Neural progenitor cell (in vitro differentiated cells): Measurements from ENCODE around the gene SRBD1. TPM values are rescaled to one million over a fixed set of nuclear protein-coding genes. Genes with fewer than 3 reads are reported as not detected.

Experiments
- DNase-seq: peaks from one replicate; pipeline ENCODE4 v3.0.0-alpha.2; 2016; ENCODE audit warnings: low spot score
- H2AFZ ChIP-seq: fragments of 200-600 bp; sonication (generic); replicated peaks from 2 replicates; pipeline ENCODE4 v1.6.1; 2016; ENCODE audit warnings: antibody characterized with exemption
- H3F3A ChIP-seq: fragments of 200-600 bp; sonication (generic); 2 replicates; pipeline ENCODE4 v1.6.1; 2016; ENCODE audit warnings: antibody characterized with exemption, low read depth
- H3K27ac ChIP-seq: fragments of 200-600 bp; sonication (generic); 2 replicates; pipeline ENCODE4 v1.5.1; 2016; ENCODE audit warnings: mild to moderate bottlenecking
- H3K27me3 ChIP-seq: fragments of 200-600 bp; sonication (generic); 2 replicates; pipeline ENCODE4 v1.6.1; 2016; ENCODE audit warnings: mild to moderate bottlenecking, moderate library complexity
- H3K36me3 ChIP-seq: fragments of 200-600 bp; sonication (generic); 2 replicates; pipeline ENCODE4 v1.5.1; 2016
- H3K4me1 ChIP-seq: fragments of 200-600 bp; sonication (generic); 2 replicates; pipeline ENCODE4 v1.6.1; 2016; ENCODE audit warnings: mixed run types
- H3K4me2 ChIP-seq: fragments of 200-600 bp; sonication (generic); 2 replicates; pipeline ENCODE4 v1.6.1; 2016
- H3K4me3 ChIP-seq: fragments of 200-600 bp; sonication (generic); 2 replicates; pipeline ENCODE4 v1.5.1; 2016
- H3K79me2 ChIP-seq: fragments of 200-600 bp; sonication (generic); 2 replicates; pipeline ENCODE4 v1.6.1; 2016; ENCODE audit warnings: low read depth
- H3K9ac ChIP-seq: fragments of 200-600 bp; sonication (generic); 2 replicates; pipeline ENCODE4 v1.6.1; 2016
- H3K9me3 ChIP-seq: fragments of 200-600 bp; sonication (generic); 2 replicates; pipeline ENCODE4 v1.5.1; 2016; ENCODE audit warnings: low read depth
- H4K20me1 ChIP-seq: fragments of 200-600 bp; sonication (generic); 2 replicates; pipeline ENCODE4 v1.6.1; 2016; ENCODE audit warnings: low read depth
- H3K27ac Mint-ChIP-seq: 3 replicates; pipeline ENCODE4 v1.8.0; 2021; ENCODE audit warnings: mixed read lengths
- H3K27me3 Mint-ChIP-seq: 2 replicates; pipeline ENCODE4 v1.8.0; 2022; ENCODE audit warnings: low read depth, mild to moderate bottlenecking, inconsistent platforms, moderate library complexity, mixed read lengths; ENCODE audit not compliant: insufficient read depth
- H3K36me3 Mint-ChIP-seq: 3 replicates; pipeline ENCODE4 v1.8.0; 2021; ENCODE audit warnings: mixed read lengths
- H3K4me1 Mint-ChIP-seq: 3 replicates; pipeline ENCODE4 v1.8.0; 2021; ENCODE audit warnings: mixed read lengths
- H3K4me3 Mint-ChIP-seq: 3 replicates; pipeline ENCODE4 v1.8.0; 2021; ENCODE audit warnings: mild to moderate bottlenecking, moderate library complexity, mixed read lengths
- H3K9me3 Mint-ChIP-seq: 3 replicates; pipeline ENCODE4 v1.8.0; 2020; ENCODE audit warnings: mixed read lengths
- EZH2 ChIP-seq: fragments of 200-600 bp; sonication (generic); IDR thresholded peaks from 2 replicates; pipeline ENCODE4 v1.6.1; 2017; ENCODE audit warnings: antibody characterized with exemption, mild to moderate bottlenecking, moderate library complexity
- EZH2phosphoT487 ChIP-seq: fragments of 200-600 bp; sonication (generic); IDR thresholded peaks from 2 replicates; pipeline ENCODE4 v1.6.1; 2017; ENCODE audit warnings: antibody characterized with exemption
- small RNA-seq: library from RNA; depleted of rRNA; stranded (forward); fragments of <200 nt; gene quantifications from one replicate; pipeline ENCODE3, GENCODE V24; 2015
- total RNA-seq: library from RNA; depleted of rRNA; stranded (reverse); fragments of >200 nt; gene quantifications from 2 replicates; pipeline ENCODE4 v1.2.3, GENCODE V29; 2015; ENCODE audit warnings: low replicate concordance
- TF ChIP-seq, protein P1 (sequence below): fragments of 200-600 bp; sonication (generic); IDR thresholded peaks from 2 replicates; pipeline ENCODE4 v1.5.1; 2017; ENCODE audit warnings: antibody characterized with exemption, mild to moderate bottlenecking

The SRBD1 gene
- total RNA-seq, 1 donor from 2014 or later, result 37.2 TPM

DNA sequence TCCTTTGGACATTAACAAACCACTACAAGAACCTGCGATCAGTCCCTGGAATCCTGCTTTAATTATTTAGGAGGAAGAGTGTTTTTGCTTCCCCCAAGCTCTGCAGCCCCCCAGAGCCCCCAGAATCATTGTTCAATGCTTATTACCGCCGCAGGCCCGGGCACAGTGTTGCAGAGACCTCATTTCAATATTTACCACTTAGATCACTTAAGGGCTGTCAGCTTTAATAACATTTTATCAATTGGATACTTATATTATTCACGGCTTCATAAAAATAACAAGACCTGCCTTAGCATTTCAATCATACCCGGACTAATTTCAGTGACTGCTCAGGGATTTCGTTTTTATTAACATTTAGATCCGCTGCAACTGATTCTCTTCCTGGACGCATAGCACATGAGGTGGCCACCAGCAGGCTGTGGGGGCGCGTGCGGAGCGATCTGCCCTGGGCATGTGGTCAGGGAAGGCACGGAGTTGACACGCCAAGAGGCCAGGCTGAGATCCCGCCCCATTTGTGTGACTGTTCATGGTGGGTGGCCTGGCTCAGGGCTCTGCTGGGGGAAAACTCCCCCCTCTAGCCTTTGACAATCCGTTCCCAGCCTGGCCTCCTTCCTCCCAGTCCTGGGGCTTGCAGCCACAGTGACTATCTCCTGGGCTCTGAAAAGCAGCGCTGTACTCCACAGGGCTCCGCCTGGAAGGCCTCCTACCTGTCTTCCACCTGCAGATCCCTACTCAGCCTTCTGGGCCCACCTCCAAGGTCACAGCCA lies 267.6 kb downstream of the SRBD1 start:
- Histone ChIP-seq H3K9me3 (no peaks in the 10 kb centered on the region), H3K27me3 (no peaks in the 10 kb centered on the region), H2AFZ (no peak overlapping the region), H3K4me2 (no peak overlapping the region), H3K36me3 (no peaks in the 10 kb centered on the region), H3K79me2 (no peaks in the 10 kb centered on the region), H3F3A (no peaks in the 10 kb centered on the region), H4K20me1 (no peaks in the 10 kb centered on the region), H3K4me1 (peaks cover 14% of the 10 kb centered on the region), H3K9ac (no peak overlapping the region), H3K4me3 (no peak overlapping the region), H3K27ac (no peak overlapping the region)
- TF ChIP-seq EZH2phosphoT487 (no peak), EZH2 (no peak)
- TF ChIP-seq, protein P1, sequence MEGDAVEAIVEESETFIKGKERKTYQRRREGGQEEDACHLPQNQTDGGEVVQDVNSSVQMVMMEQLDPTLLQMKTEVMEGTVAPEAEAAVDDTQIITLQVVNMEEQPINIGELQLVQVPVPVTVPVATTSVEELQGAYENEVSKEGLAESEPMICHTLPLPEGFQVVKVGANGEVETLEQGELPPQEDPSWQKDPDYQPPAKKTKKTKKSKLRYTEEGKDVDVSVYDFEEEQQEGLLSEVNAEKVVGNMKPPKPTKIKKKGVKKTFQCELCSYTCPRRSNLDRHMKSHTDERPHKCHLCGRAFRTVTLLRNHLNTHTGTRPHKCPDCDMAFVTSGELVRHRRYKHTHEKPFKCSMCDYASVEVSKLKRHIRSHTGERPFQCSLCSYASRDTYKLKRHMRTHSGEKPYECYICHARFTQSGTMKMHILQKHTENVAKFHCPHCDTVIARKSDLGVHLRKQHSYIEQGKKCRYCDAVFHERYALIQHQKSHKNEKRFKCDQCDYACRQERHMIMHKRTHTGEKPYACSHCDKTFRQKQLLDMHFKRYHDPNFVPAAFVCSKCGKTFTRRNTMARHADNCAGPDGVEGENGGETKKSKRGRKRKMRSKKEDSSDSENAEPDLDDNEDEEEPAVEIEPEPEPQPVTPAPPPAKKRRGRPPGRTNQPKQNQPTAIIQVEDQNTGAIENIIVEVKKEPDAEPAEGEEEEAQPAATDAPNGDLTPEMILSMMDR, result no peak
- Mint-ChIP-seq H3K4me3 (no peak overlapping the region), H3K27me3 (peaks cover 10% of the 10 kb centered on the region), H3K4me1 (peaks cover 25% of the 10 kb centered on the region), H3K27ac (peak overlapping the region; percentile 63), H3K36me3 (no peaks in the 10 kb centered on the region), H3K9me3 (no peaks in the 10 kb centered on the region)
- peak; percentile 31 for DNase-seq

DNA sequence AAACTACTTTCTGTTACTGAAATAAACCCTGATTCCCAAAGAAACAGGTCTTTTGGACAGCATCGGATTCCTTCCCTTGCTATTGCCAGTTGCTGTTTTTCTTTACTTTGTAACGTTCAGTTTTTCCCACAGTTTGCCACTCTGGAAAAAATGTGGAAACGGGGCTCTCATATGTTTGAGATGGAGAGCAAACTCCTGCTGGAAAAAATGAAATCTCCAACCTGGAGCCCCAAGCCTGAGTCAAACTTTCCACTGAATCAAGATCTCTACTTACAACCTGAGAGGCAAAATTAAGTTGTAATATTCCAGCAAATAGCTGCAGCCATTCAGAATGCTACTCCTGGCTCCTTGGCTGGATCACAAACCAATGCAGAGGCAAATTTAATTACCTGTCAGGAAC lies 270.7 kb downstream of the SRBD1 start:
- peaks cover 7% of the 10 kb centered on the region for H3K27me3 Mint-ChIP-seq
- no peaks in the 10 kb centered on the region for H3K79me2 ChIP-seq
- no peaks in the 10 kb centered on the region for H3K36me3 Mint-ChIP-seq
- no peak overlapping the region for H3K4me3 Mint-ChIP-seq
- H3K36me3 ChIP-seq, result no peaks in the 10 kb centered on the region
- H3K4me2 ChIP-seq, result no peak overlapping the region
- no peaks in the 10 kb centered on the region for H3K9me3 ChIP-seq
- peaks cover 3% of the 10 kb centered on the region for H3K4me1 ChIP-seq
- no peaks in the 10 kb centered on the region for H3K27me3 ChIP-seq
- TF ChIP-seq EZH2phosphoT487 (no peak), EZH2 (no peak)
- TF ChIP-seq, protein P1, result no peak
- no peak overlapping the region for H3K4me3 ChIP-seq
- no peak overlapping the region for H3K27ac Mint-ChIP-seq
- H2AFZ ChIP-seq, result no peak overlapping the region
- H3K9ac ChIP-seq, result no peak overlapping the region
- H3K27ac ChIP-seq, result no peak overlapping the region
- H3K4me1 Mint-ChIP-seq, result peaks cover 20% of the 10 kb centered on the region
- H3F3A ChIP-seq, result no peaks in the 10 kb centered on the region
- no peaks in the 10 kb centered on the region for H3K9me3 Mint-ChIP-seq
- DNase-seq, result no peak
- H4K20me1 ChIP-seq, result no peaks in the 10 kb centered on the region

DNA sequence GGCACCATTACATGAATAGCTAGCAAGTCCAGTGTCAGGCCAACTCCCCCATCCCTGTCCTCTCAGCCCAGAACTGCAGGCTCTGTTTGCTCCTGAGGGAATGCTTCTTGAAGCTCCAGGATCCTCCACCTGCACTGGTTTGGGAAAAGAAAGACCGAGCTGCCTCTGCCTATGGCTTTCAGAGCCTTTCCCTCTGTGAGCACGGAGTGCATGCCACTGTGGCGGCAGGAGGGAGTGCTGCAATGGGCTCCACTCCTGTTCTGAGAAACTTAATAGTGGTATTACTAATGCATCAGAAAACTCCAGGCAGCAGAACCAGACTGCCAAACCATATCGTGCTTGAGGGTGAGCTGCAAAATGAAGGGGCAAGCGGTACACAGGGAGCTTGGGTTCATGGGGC lies 271.8 kb downstream of the SRBD1 start:
- no peak overlapping the region for H3K27ac Mint-ChIP-seq
- H3K36me3 Mint-ChIP-seq, result no peaks in the 10 kb centered on the region
- Histone ChIP-seq H3K27ac (no peak overlapping the region), H3F3A (no peaks in the 10 kb centered on the region), H3K36me3 (no peaks in the 10 kb centered on the region), H3K27me3 (no peaks in the 10 kb centered on the region), H3K4me2 (no peak overlapping the region), H3K79me2 (no peaks in the 10 kb centered on the region), H3K4me3 (no peak overlapping the region), H4K20me1 (no peaks in the 10 kb centered on the region), H3K4me1 (no peaks in the 10 kb centered on the region), H3K9me3 (no peaks in the 10 kb centered on the region), H2AFZ (no peak overlapping the region), H3K9ac (no peak overlapping the region)
- no peak for TF ChIP-seq EZH2
- TF ChIP-seq, protein P1, result no peak
- TF ChIP-seq EZH2phosphoT487, result no peak
- no peak overlapping the region for H3K4me3 Mint-ChIP-seq
- DNase-seq, result no peak
- H3K4me1 Mint-ChIP-seq, result peaks cover 12% of the 10 kb centered on the region
- H3K9me3 Mint-ChIP-seq, result no peaks in the 10 kb centered on the region
- peaks cover 5% of the 10 kb centered on the region for H3K27me3 Mint-ChIP-seq

Small RNA genes lying within 50 kb of the gene (small RNA-seq; reads per million reads assigned to genes)
- gene RN7SL414P, result not detected

Other genes starting within 250 kb of the SRBD1 start
- gene PRKCE, start 40.4 kb upstream of the SRBD1 start, total RNA-seq, result 2.9 and 4.1 TPM in 2 replicates